HG02588 (cell line): ENCODE data around the gene SLC7A14.

ENCODE experiments used
- ATAC-seq: cut with Tn5 transposase; IDR thresholded peaks from one replicate; pipeline ENCODE4 v1.9.1; 2021; ENCODE audit warnings: mild to moderate bottlenecking, moderate library complexity; ENCODE audit not compliant: unreplicated experiment

Gene SLC7A14

GRCh38 chr3:170475092-170475685 is 110.7 kb downstream of the SLC7A14 start:
- ATAC-seq: no peak

GRCh38 chr3:170473358-170473757 is 112.5 kb downstream of the SLC7A14 start:
- ATAC-seq: no peak

- no peak for ATAC-seq
These were observed 114.7 kb downstream of the SLC7A14 start for GRCh38 chr3:170471149-170471548.

GRCh38 chr3:170470063-170471016 is 115.5 kb downstream of the SLC7A14 start:
- ATAC-seq: no peak

GRCh38 chr3:170469151-170470062 is 116.5 kb downstream of the SLC7A14 start:
- ATAC-seq: no peak

- ATAC-seq: no peak
These were observed 118.2 kb downstream of the SLC7A14 start for GRCh38 chr3:170467571-170468147.

GRCh38 chr3:170467007-170467406 is 118.9 kb downstream of the SLC7A14 start:
- no peak for ATAC-seq

GRCh38 chr3:170465955-170466354 is 119.9 kb downstream of the SLC7A14 start:
- ATAC-seq: no peak

GRCh38 chr3:170463011-170463410 is 122.9 kb downstream of the SLC7A14 start:
- no peak for ATAC-seq

- no peak for ATAC-seq
These were observed 127.6 kb downstream of the SLC7A14 start for GRCh38 chr3:170458285-170458684.

- ATAC-seq: no peak
These were observed 131.4 kb downstream of the SLC7A14 start for GRCh38 chr3:170454509-170454908.

GRCh38 chr3:170450039-170450438 is 135.8 kb downstream of the SLC7A14 start:
- ATAC-seq: no peak

- ATAC-seq: no peak
These were observed 137.3 kb downstream of the SLC7A14 start for GRCh38 chr3:170448584-170448983.

- ATAC-seq: no peak
These were observed 142.4 kb downstream of the SLC7A14 start for GRCh38 chr3:170443457-170443856.

- ATAC-seq: no peak
These were observed 142.9 kb downstream of the SLC7A14 start for GRCh38 chr3:170442947-170443346.

GRCh38 chr3:170441412-170441811 is 144.5 kb downstream of the SLC7A14 start:
- no peak for ATAC-seq

GRCh38 chr3:170440344-170440743 is 145.5 kb downstream of the SLC7A14 start:
- ATAC-seq: no peak

- no peak for ATAC-seq
These were observed 147.0 kb downstream of the SLC7A14 start for GRCh38 chr3:170438836-170439235.

GRCh38 chr3:170437696-170438407 is 148.0 kb downstream of the SLC7A14 start:
- no peak for ATAC-seq

GRCh38 chr3:170437176-170437575 is 148.7 kb downstream of the SLC7A14 start:
- ATAC-seq: no peak
